HCT116 (cell line): ENCODE results near the gene KSR2. TPM values are rescaled to one million over a fixed set of nuclear protein-coding genes. Genes with fewer than 3 reads are reported as not detected.

Experiments used
- ATAC-seq: fragments of 200-7000 bp; cut with Tn5 transposase; 2 replicates; pipeline ENCODE4 v1.9.1; 2020; ENCODE audit warnings: mild to moderate bottlenecking, moderate library complexity
- BruUV-seq: library from RNA; stranded (reverse); fragments of 400-500 nt; replicated peaks from 2 replicates; lab custom pipeline; 2021; lab: Mats Ljungman, UMichigan
- CTCF ChIA-PET: fragments of 300-600 bp; sonication (Branson Sonifier 250); formaldehyde crosslinking; loops from one replicate; lab custom pipeline; 2021; ENCODE audit warnings: antibody characterized with exemption; lab: Charles Lee
- POLR2A ChIA-PET: fragments of 300-600, 350-600 bp; sonication (Branson Sonifier 250); formaldehyde crosslinking; loops from one replicate; lab custom pipeline; 2021; ENCODE audit warnings: antibody characterized with exemption; lab: Charles Lee
- RAD21 ChIA-PET, 2 experiments: fragments of 300-600 bp; sonication (Branson Sonifier 250); formaldehyde crosslinking; loops; one replicate each; lab custom pipeline; 2023; ENCODE audit warnings: low total read pairs in 2 of 2; ENCODE audit not compliant: uncharacterized antibody in 2 of 2, unreplicated experiment in 2 of 2, low non-redundant PET in 1 of 2; lab: Charles Lee
- DNase-seq: peaks from one replicate; pipeline ENCODE4 v3.0.0-alpha.2; 2010; ENCODE audit warnings: low read depth, low spot score
- H2AFZ ChIP-seq: fragments of 200-600 bp; shearing (Covaris generic), sonication (generic); 2 replicates; pipeline ENCODE4 v1.6.1; 2017; ENCODE audit warnings: low read depth, mixed run types, mixed read lengths, antibody characterized with exemption, low read length; ENCODE audit not compliant: poor library complexity, severe bottlenecking
- H3K27ac ChIP-seq: 2 replicates; pipeline ENCODE4 v1.5.1; 2012; ENCODE audit warnings: low read depth, low read length
- H3K27me3 ChIP-seq: fragments of 200-600 bp; sonication (generic); 2 replicates; pipeline ENCODE4 v1.6.1; 2016; ENCODE audit warnings: mixed run types, low read length, mixed read lengths; ENCODE audit not compliant: insufficient read depth
- H3K36me3 ChIP-seq, 2 experiments: fragments of 200-500 bp in 1 of 2; fragments of 200-600 bp in 1 of 2; sonication (Bioruptor generic) in 1 of 2; sonication (generic) in 1 of 2; 2 replicates each; pipeline versions ENCODE4 v1.5.1 to v1.6.1; 2014 to 2016; ENCODE audit warnings: low read length in 2 of 2, inconsistent platforms in 1 of 2, mixed read lengths in 1 of 2, mixed run types in 1 of 2; ENCODE audit not compliant: insufficient read depth in 2 of 2, control insufficient read depth in 1 of 2
- H3K4me1 ChIP-seq, 2 experiments: fragments of 200-600 bp in 1 of 2; sonication (generic) in 1 of 2; 2 replicates each; pipeline versions ENCODE4 v1.5.1 to v1.6.1; 2012 to 2017; ENCODE audit warnings: low read length in 2 of 2, inconsistent platforms in 1 of 2, mild to moderate bottlenecking in 1 of 2, mixed read lengths in 1 of 2, mixed run types in 1 of 2, moderate library complexity in 1 of 2; ENCODE audit not compliant: insufficient read depth in 2 of 2, control insufficient read depth in 1 of 2
- H3K4me2 ChIP-seq: fragments of 200-600 bp; sonication (generic); 2 replicates; pipeline ENCODE4 v1.6.1; 2017; ENCODE audit warnings: mixed run types, low read length, mixed read lengths
- H3K4me3 ChIP-seq, 2 experiments: fragments of 200-600 bp in 1 of 2; sonication (generic) in 1 of 2; replicated peaks in 1 of 2; 2 replicates each; pipeline ENCODE4 v1.5.1; 2011 to 2016; ENCODE audit warnings: low read length in 2 of 2, control low read depth in 1 of 2, low read depth in 1 of 2, mild to moderate bottlenecking in 1 of 2, mixed read lengths in 1 of 2, mixed run types in 1 of 2
- H3K79me2 ChIP-seq: fragments of 200-600 bp; sonication (generic); 2 replicates; pipeline ENCODE4 v1.6.1; 2017; ENCODE audit warnings: mild to moderate bottlenecking, mixed run types, low read length, moderate library complexity, mixed read lengths; ENCODE audit not compliant: insufficient read depth
- H3K9ac ChIP-seq: fragments of 200-600 bp; sonication (generic); 2 replicates; pipeline ENCODE4 v1.6.1; 2016; ENCODE audit warnings: low read length, mixed read lengths
- H3K9me2 ChIP-seq: fragments of 200-600 bp; sonication (generic), shearing (Covaris generic); 2 replicates; pipeline ENCODE4 v1.6.1; 2017; ENCODE audit warnings: mixed run types, mild to moderate bottlenecking, moderate library complexity; ENCODE audit not compliant: insufficient read depth
- H3K9me3 ChIP-seq, 2 experiments: fragments of 200-500 bp in 1 of 2; fragments of 200-600 bp in 1 of 2; sonication (Bioruptor generic) in 1 of 2; sonication (generic) in 1 of 2; 2 replicates each; pipeline ENCODE4 v1.6.1; 2014 to 2017; ENCODE audit warnings: low read length in 2 of 2, mixed read lengths in 2 of 2, inconsistent platforms in 1 of 2, low read depth in 1 of 2, mild to moderate bottlenecking in 1 of 2, mixed run types in 1 of 2, moderate library complexity in 1 of 2; ENCODE audit not compliant: control insufficient read depth in 1 of 2, insufficient read depth in 1 of 2
- H4K20me1 ChIP-seq: fragments of 200-600 bp; sonication (generic), shearing (Covaris generic); 2 replicates; pipeline ENCODE4 v1.6.1; 2017; ENCODE audit warnings: mixed run types, mild to moderate bottlenecking, moderate library complexity; ENCODE audit not compliant: insufficient read depth
- SP1 ChIP-seq: IDR thresholded peaks from 2 replicates; pipeline ENCODE4 v1.6.1; 2012; ENCODE audit warnings: low read depth
- YY1 ChIP-seq: IDR thresholded peaks from 2 replicates; pipeline ENCODE4 v1.6.1; 2011; ENCODE audit warnings: low read length, low read depth, moderate library complexity, mild to moderate bottlenecking; ENCODE audit not compliant: insufficient replicate concordance; ENCODE audit errors: extremely low read depth
- ZFX ChIP-seq: fragments of 450-650 bp; IDR thresholded peaks from 2 replicates; pipeline ENCODE4 v1.6.1; 2017
- intact Hi-C: fragments of 100-400 bp; cut with micrococcal nuclease; formaldehyde crosslinking; loops from 2 replicates; pipeline ENCODE4 v1.10.0; 2022
- total RNA-seq: library from RNA; stranded (reverse); gene quantifications from one replicate; pipeline ENCODE4 v1.2.1, GENCODE V29; 2021; ENCODE audit not compliant: unreplicated experiment

The KSR2 gene
- total RNA-seq, 1 experiment from 2014 or later = 10.1 TPM

- intact Hi-C loops = no loop called here
- ATAC-seq = no peak
- no peak for DNase-seq
- H3K9me3 ChIP-seq = peaks cover 0 to 5% of the 10 kb centered on the region in 2 experiments; a peak in 1 of 4 replicates
- H3K4me1 ChIP-seq = peaks cover 2 to 5% of the 10 kb centered on the region in 2 experiments; a peak in 2 of 4 replicates
- no peak for TF ChIP-seq ZFX
- TF ChIP-seq SP1 = no peak
- H3K27me3 ChIP-seq = no peaks in the 10 kb centered on the region
- no peak overlapping the region for H3K9ac ChIP-seq
- no peak overlapping the region for H2AFZ ChIP-seq
- no peaks in the 10 kb centered on the region for H3K36me3 ChIP-seq
- ChIA-PET CTCF (no interaction called here), POLR2A (no interaction called here), RAD21 (no interaction called here)
- H3K4me2 ChIP-seq = no peak overlapping the region
- H3K27ac ChIP-seq = no peak overlapping the region
- H3K79me2 ChIP-seq = no peaks in the 10 kb centered on the region
- H3K4me3 ChIP-seq = no peak overlapping the region
- H4K20me1 ChIP-seq = no peaks in the 10 kb centered on the region
- no TSS peak for BruUV-seq
- no peaks in the 10 kb centered on the region for H3K9me2 ChIP-seq
Measured at GRCh38 chr12:117867348-117867747, 101.4 kb downstream of the KSR2 start.

- Histone ChIP-seq H3K9me2 (no peaks in the 10 kb centered on the region), H3K4me3 (no peak overlapping the region), H3K9me3 (peaks cover 0 to 5% of the 10 kb centered on the region in 2 experiments; a peak in 1 of 4 replicates), H3K9ac (no peak overlapping the region), H3K4me2 (no peak overlapping the region), H3K4me1 (peaks cover 2 to 5% of the 10 kb centered on the region in 2 experiments; a peak in 2 of 4 replicates), H3K27me3 (no peaks in the 10 kb centered on the region), H3K36me3 (no peaks in the 10 kb centered on the region), H2AFZ (no peak overlapping the region), H3K27ac (no peak overlapping the region), H4K20me1 (no peaks in the 10 kb centered on the region), H3K79me2 (no peaks in the 10 kb centered on the region)
- ChIA-PET POLR2A (no interaction called here), CTCF (no interaction called here), RAD21 (no interaction called here)
- ATAC-seq = no peak
- intact Hi-C loops = no loop called here
- BruUV-seq = no TSS peak
- no peak for DNase-seq
- no peak for TF ChIP-seq YY1
- TF ChIP-seq, all 23 proteins: peak for 0
Measured at GRCh38 chr12:117865505-117865904, 103.3 kb downstream of the KSR2 start.
